SK-N-SH (cell line): ENCODE data around the gene MCC. TPM values are rescaled to one million over a fixed set of nuclear protein-coding genes. Genes with fewer than 3 reads are reported as not detected.

Experiments
- CTCF ChIA-PET: fragments of 300-600, 350-600 bp; formaldehyde crosslinking; extraction: SDS; loops from one replicate; lab custom pipeline; 2021; lab: Yijun Ruan, JAX
- POLR2A ChIA-PET: fragments of 350-600 bp; sonication (Branson Sonifier 250); formaldehyde crosslinking; extraction: SDS; loops from one replicate; lab custom pipeline; 2020; ENCODE audit warnings: antibody characterized with exemption, inconsistent platforms; lab: Yijun Ruan, JAX
- DNase-seq: peaks from one replicate; pipeline ENCODE4 v3.0.0; 2012
- H2AFZ ChIP-seq: fragments of 200-600 bp; sonication (generic); 2 replicates; pipeline ENCODE4 v1.8.1; 2016; ENCODE audit warnings: antibody characterized with exemption, mild to moderate bottlenecking, low read depth
- H3F3A ChIP-seq: fragments of 200-600 bp; sonication (generic); replicated peaks from 2 replicates; pipeline ENCODE3; 2016; ENCODE audit warnings: antibody characterized with exemption, mild to moderate bottlenecking; ENCODE audit not compliant: insufficient read depth
- H3K27ac ChIP-seq, 2 experiments: fragments of 200-500 bp in 1 of 2; fragments of 200-600 bp in 1 of 2; sonication (Bioruptor generic) in 1 of 2; sonication (generic), shearing (Covaris generic) in 1 of 2; 2 replicates each; pipeline versions ENCODE4 v1.5.1 to v1.6.1; 2014 to 2016; ENCODE audit warnings: low read depth in 2 of 2, inconsistent platforms in 1 of 2, low read length in 1 of 2, mild to moderate bottlenecking in 1 of 2, mixed read lengths in 1 of 2
- H3K27me3 ChIP-seq: fragments of 200-600 bp; sonication (generic), shearing (Covaris generic); 2 replicates; pipeline ENCODE4 v1.6.1; 2016; ENCODE audit warnings: mixed run types; ENCODE audit not compliant: insufficient read depth
- H3K36me3 ChIP-seq, 2 experiments: fragments of 200-500 bp in 1 of 2; fragments of 200-600 bp in 1 of 2; sonication (Bioruptor generic) in 1 of 2; sonication (generic) in 1 of 2; replicated peaks in 1 of 2; 2 replicates each; pipeline versions ENCODE3 to v1.5.1; 2014 to 2016; ENCODE audit warnings: low read length in 1 of 2, mild to moderate bottlenecking in 1 of 2; ENCODE audit not compliant: insufficient read depth in 2 of 2, control insufficient read depth in 1 of 2
- H3K4me1 ChIP-seq, 2 experiments: fragments of 200-500 bp in 1 of 2; fragments of 200-600 bp in 1 of 2; sonication (Bioruptor generic) in 1 of 2; sonication (generic), shearing (Covaris generic) in 1 of 2; 2 replicates each; pipeline versions ENCODE4 v1.5.1 to v1.6.1; 2014 to 2016; ENCODE audit warnings: low read depth in 1 of 2, low read length in 1 of 2, mixed run types in 1 of 2; ENCODE audit not compliant: insufficient read depth in 2 of 2, control insufficient read depth in 1 of 2
- H3K4me2 ChIP-seq: fragments of 200-600 bp; sonication (generic), shearing (Covaris generic); 2 replicates; pipeline ENCODE4 v1.6.1; 2017; ENCODE audit warnings: mixed run types
- H3K4me3 ChIP-seq, 2 experiments: fragments of 200-500 bp in 1 of 2; fragments of 200-600 bp in 1 of 2; sonication (Bioruptor generic) in 1 of 2; sonication (generic), shearing (Covaris generic) in 1 of 2; 2 replicates each; pipeline versions ENCODE4 v1.5.1 to v1.8.1; 2014 to 2016; ENCODE audit warnings: low read depth in 2 of 2, inconsistent platforms in 1 of 2, low read length in 1 of 2, mild to moderate bottlenecking in 1 of 2, mixed read lengths in 1 of 2, moderate library complexity in 1 of 2
- H3K79me2 ChIP-seq: fragments of 200-600 bp; sonication (generic); 2 replicates; pipeline ENCODE4 v1.8.1; 2017; ENCODE audit warnings: mild to moderate bottlenecking; ENCODE audit not compliant: insufficient read depth
- H3K9ac ChIP-seq: fragments of 200-600 bp; sonication (generic); 2 replicates; pipeline ENCODE4 v1.6.1; 2017; ENCODE audit warnings: mixed run types
- H3K9me2 ChIP-seq: fragments of 200-600 bp; sonication (generic); 2 replicates; pipeline ENCODE4 v1.6.1; 2017; ENCODE audit warnings: mixed run types
- H3K9me3 ChIP-seq: fragments of 200-600 bp; sonication (generic); 2 replicates; pipeline ENCODE4 v1.6.1; 2017; ENCODE audit warnings: mixed run types, mild to moderate bottlenecking, moderate library complexity
- H4K20me1 ChIP-seq: fragments of 200-600 bp; sonication (generic); 2 replicates; pipeline ENCODE4 v1.6.1; 2017; ENCODE audit warnings: mild to moderate bottlenecking, mixed run types; ENCODE audit not compliant: insufficient read depth
- EP300 ChIP-seq, 2 experiments: IDR thresholded peaks; 2 replicates each; pipeline versions ENCODE4 v1.4.0 to v1.6.1; 2012; ENCODE audit warnings: borderline replicate concordance in 1 of 2, low read depth in 1 of 2, low read length in 1 of 2
- FOXM1 ChIP-seq: IDR thresholded peaks from 2 replicates; pipeline ENCODE4 v1.4.0; 2012; ENCODE audit warnings: low read depth, mild to moderate bottlenecking
- GABPA ChIP-seq: IDR thresholded peaks from 2 replicates; pipeline ENCODE4 v1.4.0; 2012; ENCODE audit warnings: low read depth, mild to moderate bottlenecking
- GATA2 ChIP-seq: sonication (generic); formaldehyde crosslinking; IDR thresholded peaks from 2 replicates; pipeline ENCODE4 v1.5.0; 2020; ENCODE audit warnings: mild to moderate bottlenecking, missing genetic modification reagents
- JUND ChIP-seq: IDR thresholded peaks from 2 replicates; pipeline ENCODE4 v1.4.0; 2012
- MEF2A ChIP-seq: IDR thresholded peaks from 2 replicates; pipeline ENCODE4 v1.4.0; 2012; ENCODE audit warnings: low read depth, borderline replicate concordance
- NFIC ChIP-seq: IDR thresholded peaks from 2 replicates; pipeline ENCODE4 v1.4.0; 2012; ENCODE audit warnings: borderline replicate concordance
- NRF1 ChIP-seq: IDR thresholded peaks from 2 replicates; pipeline ENCODE4 v1.6.1; 2012; ENCODE audit warnings: low read depth, mild to moderate bottlenecking, low read length
- POLR2AphosphoS5 ChIP-seq: IDR thresholded peaks from 2 replicates; pipeline ENCODE4 v1.6.1; 2012; ENCODE audit warnings: low read depth, low read length
- RAD21 ChIP-seq: IDR thresholded peaks from 2 replicates; pipeline ENCODE4 v1.6.1; 2012; ENCODE audit warnings: mild to moderate bottlenecking, low read length
- RCOR1 ChIP-seq: fragments of 150-350 bp; IDR thresholded peaks from 2 replicates; pipeline ENCODE4 v1.6.1; 2017; ENCODE audit warnings: antibody characterized with exemption, low read length
- SMC3 ChIP-seq: IDR thresholded peaks from 2 replicates; pipeline ENCODE4 v1.6.1; 2012; ENCODE audit warnings: low read depth, low read length, improper control_type of control experiment
- TCF12 ChIP-seq: IDR thresholded peaks from 2 replicates; pipeline ENCODE4 v1.4.0; 2012
- WGBS: methylation state at CpG from one replicate; pipeline ENCODE4 v1.1.6; 2017; ENCODE audit warnings: low lambda C conversion rate; 5-methylcytosine and 5-hydroxymethylcytosine counted together
- polyA plus RNA-seq, 3 experiments: library from polyadenylated mRNA; depleted of rRNA; stranded (reverse); fragments of >200 nt; gene quantifications; 2 replicates each; pipeline ENCODE4 v1.2.3, GENCODE V29; 2012
- TF ChIP-seq, protein P1 (sequence below): IDR thresholded peaks from 2 replicates; pipeline ENCODE4 v1.6.1; 2012; ENCODE audit warnings: mild to moderate bottlenecking, low read depth, low read length, moderate library complexity
- TF ChIP-seq, protein P2 (sequence below): fragments of 200-600 bp; sonication (generic); IDR thresholded peaks from 2 replicates; pipeline ENCODE4 v1.6.1; 2017; ENCODE audit warnings: antibody characterized with exemption, mild to moderate bottlenecking, moderate library complexity

The MCC gene
- polyA plus RNA-seq, 1 of the 3 experiments (the other 2 are of a cell fraction), result 3.6 TPM

DNA sequence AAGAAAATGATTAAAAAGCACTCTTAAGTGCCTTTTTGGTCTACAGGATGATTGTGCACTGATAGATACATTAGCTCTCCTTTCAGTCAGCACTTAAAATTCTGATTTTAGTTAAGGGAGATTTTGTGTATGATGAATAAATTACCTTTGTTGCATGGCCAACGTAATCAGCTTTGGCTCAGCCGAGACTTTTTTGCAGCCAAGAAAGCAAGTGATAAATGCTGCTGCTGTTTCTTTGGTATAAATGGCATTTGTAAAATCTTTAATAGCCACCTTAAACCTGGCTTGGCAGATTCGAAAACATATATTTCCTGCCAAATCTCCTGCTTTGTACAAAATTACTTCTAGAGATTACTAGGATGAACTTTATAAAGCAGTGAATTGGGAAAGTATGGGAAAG lies 364.0 kb downstream of the MCC start:
- Histone ChIP-seq H2AFZ (no peak overlapping the region), H3K27ac (peak overlapping the region in 1 of 2 experiments; percentile 92; a peak in 2 of 4 replicates)
- WGBS, result 18% methylated on average over 3 of the region's 3 CpGs

DNA sequence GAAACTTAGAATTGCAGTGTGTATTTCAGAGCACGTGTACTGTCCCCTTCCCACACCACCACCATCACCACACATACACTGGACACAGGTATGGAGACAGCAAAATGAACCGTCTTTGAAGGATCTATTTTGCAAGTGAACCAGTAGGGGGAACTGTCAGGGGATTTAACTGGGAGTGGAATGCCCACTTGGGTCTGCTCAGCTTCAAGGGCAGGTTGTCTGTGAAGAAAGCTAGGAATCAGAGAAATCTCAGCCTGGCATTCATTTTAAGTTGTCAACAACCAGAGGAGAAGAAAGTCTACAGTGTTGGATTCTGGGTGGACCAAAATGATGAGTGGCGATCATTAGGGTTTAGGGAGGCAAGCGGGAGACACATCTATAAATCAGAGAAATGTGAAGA lies 364.6 kb downstream of the MCC start:
- no peaks in the 10 kb centered on the region for H3F3A ChIP-seq
- peak overlapping the region in 1 of 2 experiments; percentile 92; a peak in 2 of 4 replicates for H3K27ac ChIP-seq
- DNase-seq, result no peak
- peaks cover 0 to 51% of the 10 kb centered on the region in 2 experiments; a peak in 2 of 4 replicates for H3K4me1 ChIP-seq
- TF ChIP-seq EP300 (IDR thresholded peaks at IDR 0.05; ENCODE audit: borderline replicate concordance in 1 of 2, low read depth in 1 of 2, low read length in 1 of 2) (no peak), RAD21 (peak; percentile 55), GABPA (no peak), SMC3 (peak; percentile 15; the same call in 1 of the 2 replicates), TCF12 (no peak), RCOR1 (no peak), NRF1 (no peak), POLR2AphosphoS5 (no peak), NFIC (no peak), JUND (no peak)
- TF ChIP-seq, protein P1, sequence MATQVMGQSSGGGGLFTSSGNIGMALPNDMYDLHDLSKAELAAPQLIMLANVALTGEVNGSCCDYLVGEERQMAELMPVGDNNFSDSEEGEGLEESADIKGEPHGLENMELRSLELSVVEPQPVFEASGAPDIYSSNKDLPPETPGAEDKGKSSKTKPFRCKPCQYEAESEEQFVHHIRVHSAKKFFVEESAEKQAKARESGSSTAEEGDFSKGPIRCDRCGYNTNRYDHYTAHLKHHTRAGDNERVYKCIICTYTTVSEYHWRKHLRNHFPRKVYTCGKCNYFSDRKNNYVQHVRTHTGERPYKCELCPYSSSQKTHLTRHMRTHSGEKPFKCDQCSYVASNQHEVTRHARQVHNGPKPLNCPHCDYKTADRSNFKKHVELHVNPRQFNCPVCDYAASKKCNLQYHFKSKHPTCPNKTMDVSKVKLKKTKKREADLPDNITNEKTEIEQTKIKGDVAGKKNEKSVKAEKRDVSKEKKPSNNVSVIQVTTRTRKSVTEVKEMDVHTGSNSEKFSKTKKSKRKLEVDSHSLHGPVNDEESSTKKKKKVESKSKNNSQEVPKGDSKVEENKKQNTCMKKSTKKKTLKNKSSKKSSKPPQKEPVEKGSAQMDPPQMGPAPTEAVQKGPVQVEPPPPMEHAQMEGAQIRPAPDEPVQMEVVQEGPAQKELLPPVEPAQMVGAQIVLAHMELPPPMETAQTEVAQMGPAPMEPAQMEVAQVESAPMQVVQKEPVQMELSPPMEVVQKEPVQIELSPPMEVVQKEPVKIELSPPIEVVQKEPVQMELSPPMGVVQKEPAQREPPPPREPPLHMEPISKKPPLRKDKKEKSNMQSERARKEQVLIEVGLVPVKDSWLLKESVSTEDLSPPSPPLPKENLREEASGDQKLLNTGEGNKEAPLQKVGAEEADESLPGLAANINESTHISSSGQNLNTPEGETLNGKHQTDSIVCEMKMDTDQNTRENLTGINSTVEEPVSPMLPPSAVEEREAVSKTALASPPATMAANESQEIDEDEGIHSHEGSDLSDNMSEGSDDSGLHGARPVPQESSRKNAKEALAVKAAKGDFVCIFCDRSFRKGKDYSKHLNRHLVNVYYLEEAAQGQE, result no peak
- TF ChIP-seq, protein P2, sequence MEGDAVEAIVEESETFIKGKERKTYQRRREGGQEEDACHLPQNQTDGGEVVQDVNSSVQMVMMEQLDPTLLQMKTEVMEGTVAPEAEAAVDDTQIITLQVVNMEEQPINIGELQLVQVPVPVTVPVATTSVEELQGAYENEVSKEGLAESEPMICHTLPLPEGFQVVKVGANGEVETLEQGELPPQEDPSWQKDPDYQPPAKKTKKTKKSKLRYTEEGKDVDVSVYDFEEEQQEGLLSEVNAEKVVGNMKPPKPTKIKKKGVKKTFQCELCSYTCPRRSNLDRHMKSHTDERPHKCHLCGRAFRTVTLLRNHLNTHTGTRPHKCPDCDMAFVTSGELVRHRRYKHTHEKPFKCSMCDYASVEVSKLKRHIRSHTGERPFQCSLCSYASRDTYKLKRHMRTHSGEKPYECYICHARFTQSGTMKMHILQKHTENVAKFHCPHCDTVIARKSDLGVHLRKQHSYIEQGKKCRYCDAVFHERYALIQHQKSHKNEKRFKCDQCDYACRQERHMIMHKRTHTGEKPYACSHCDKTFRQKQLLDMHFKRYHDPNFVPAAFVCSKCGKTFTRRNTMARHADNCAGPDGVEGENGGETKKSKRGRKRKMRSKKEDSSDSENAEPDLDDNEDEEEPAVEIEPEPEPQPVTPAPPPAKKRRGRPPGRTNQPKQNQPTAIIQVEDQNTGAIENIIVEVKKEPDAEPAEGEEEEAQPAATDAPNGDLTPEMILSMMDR, result peak; percentile 36
- H3K4me3 ChIP-seq, result no peak overlapping the region
- no peaks in the 10 kb centered on the region for H3K9me2 ChIP-seq
- no peak overlapping the region for H3K4me2 ChIP-seq
- WGBS, result 69% methylated on average over 4 of the region's 4 CpGs
- POLR2A ChIA-PET, result interaction anchor here (0.7 kb wide), 1 partner anchor 38 kb away, joined by 4 read pairs; no protein-coding TSS in a partner anchor
- H2AFZ ChIP-seq, result no peak overlapping the region
- no peaks in the 10 kb centered on the region for H3K36me3 ChIP-seq
- CTCF ChIA-PET, result interaction anchor here (0.7 to 2.1 kb wide), 9 partner anchors 20 to 204 kb away, joined by 3 to 7 read pairs (median 3); no protein-coding TSS in a partner anchor
- no peaks in the 10 kb centered on the region for H3K9me3 ChIP-seq
- no peaks in the 10 kb centered on the region; the same call in 1 of the 2 replicates for H3K27me3 ChIP-seq
- H3K79me2 ChIP-seq, result no peaks in the 10 kb centered on the region
- no peak overlapping the region for H3K9ac ChIP-seq
- H4K20me1 ChIP-seq, result no peaks in the 10 kb centered on the region

More for the DNA sequence above, 364.0 kb downstream of the MCC start:
- H3K27me3 ChIP-seq, result no peaks in the 10 kb centered on the region; the same call in 1 of the 2 replicates
- TF ChIP-seq GATA2 (no peak), MEF2A (no peak), FOXM1 (no peak)
- TF ChIP-seq, protein P1, result no peak
- ChIA-PET POLR2A (interaction anchor here (0.7 kb wide), 1 partner anchor 39 kb away, joined by 4 read pairs; no protein-coding TSS in a partner anchor), CTCF (interaction anchor here (0.7 to 2.1 kb wide), 8 partner anchors 19 to 170 kb away, joined by 3 to 7 read pairs (median 3); no protein-coding TSS in a partner anchor)
- H3K4me1 ChIP-seq, result peaks cover 0 to 49% of the 10 kb centered on the region in 2 experiments; a peak in 2 of 4 replicates
- no peaks in the 10 kb centered on the region for H3K9me3 ChIP-seq
- H3K4me2 ChIP-seq, result no peak overlapping the region
- H3K4me3 ChIP-seq, result no peak overlapping the region
- no peaks in the 10 kb centered on the region for H3K9me2 ChIP-seq
- DNase-seq, result no peak
- H3K79me2 ChIP-seq, result no peaks in the 10 kb centered on the region
- H4K20me1 ChIP-seq, result no peaks in the 10 kb centered on the region
- H3F3A ChIP-seq, result no peaks in the 10 kb centered on the region
- H3K9ac ChIP-seq, result no peak overlapping the region
- H3K36me3 ChIP-seq, result no peaks in the 10 kb centered on the region
